Spleen (tissue), 11 donors: ENCODE data around the gene ARSG. TPM values are rescaled to one million over a fixed set of nuclear protein-coding genes. Genes with fewer than 3 reads are reported as not detected.

ENCODE experiments used
- DNase-seq: peaks from one replicate; pipeline ENCODE4 v3.0.0-alpha.2; 2020
- H3K27ac ChIP-seq, 8 donors: fragments of 200-600 bp; sonication (generic) in 7 of 8; 1 replicate in 4 of 8; 2 replicates in 4 of 8; pipeline versions ENCODE4 v1.5.0 to v1.8.0; 2016 to 2021; ENCODE audit warnings: inconsistent platforms in 4 of 8, mild to moderate bottlenecking in 4 of 8, moderate library complexity in 1 of 8
- H3K27me3 ChIP-seq, 7 donors: fragments of 200-600 bp; sonication (generic) in 6 of 7; replicated peaks in 1 of 7; 1 replicate in 4 of 7; 2 replicates in 3 of 7; pipeline versions ENCODE4 v1.5.0 to v1.8.0; 2016 to 2021; ENCODE audit warnings: inconsistent platforms in 3 of 7, mild to moderate bottlenecking in 1 of 7
- H3K36me3 ChIP-seq, 6 donors: fragments of 200-600 bp; sonication (generic) in 5 of 6; 1 replicate in 4 of 6; 2 replicates in 2 of 6; pipeline versions ENCODE4 v1.5.0 to v1.8.0; 2016 to 2021; ENCODE audit warnings: inconsistent platforms in 2 of 6
- H3K4me1 ChIP-seq, 6 donors: fragments of 200-600 bp; sonication (generic) in 5 of 6; 1 replicate in 3 of 6; 2 replicates in 3 of 6; pipeline versions ENCODE4 v1.5.0 to v1.8.0; 2016 to 2021; ENCODE audit warnings: inconsistent platforms in 3 of 6
- H3K4me3 ChIP-seq, 8 donors: fragments of 200-600 bp; sonication (generic) in 7 of 8; 1 replicate in 4 of 8; 2 replicates in 4 of 8; pipeline versions ENCODE4 v1.5.0 to v1.8.0; 2016 to 2021; ENCODE audit warnings: inconsistent platforms in 4 of 8, mild to moderate bottlenecking in 4 of 8, moderate library complexity in 2 of 8
- H3K9me3 ChIP-seq, 8 donors: fragments of 200-600 bp; sonication (generic) in 7 of 8; 1 replicate in 4 of 8; 2 replicates in 4 of 8; pipeline versions ENCODE4 v1.5.0 to v1.8.0; 2016 to 2021; ENCODE audit warnings: inconsistent platforms in 4 of 8
- POLR2A ChIP-seq, 3 donors: fragments of 450-650 bp; IDR thresholded peaks; one replicate each; pipeline ENCODE4 v1.5.1; 2017; ENCODE audit warnings: antibody characterized with exemption in 3 of 3, mild to moderate bottlenecking in 1 of 3
- POLR2AphosphoS5 ChIP-seq, 3 donors: sonication (generic); formaldehyde crosslinking; IDR thresholded peaks; one replicate each; pipeline ENCODE4 v1.5.1; 2017; ENCODE audit warnings: antibody characterized with exemption in 3 of 3
- WGBS, 5 donors: extraction: QIAGEN DNeasy Blood & Tissue Kit in 3 of 5; methylation state at CpG; one replicate each; pipeline versions ENCODE4 v1.1.5 to v1.1.7; 2013 to 2018; 5-methylcytosine and 5-hydroxymethylcytosine counted together
- intact Hi-C: fragments of 100-400 bp; cut with DNase I; formaldehyde crosslinking; loops from one replicate; pipeline ENCODE4 v1.15.0; 2023; ENCODE audit warnings: low total_unique reads
- polyA plus RNA-seq, 3 donors: library from polyadenylated mRNA; stranded (reverse); fragments of 200-250 nt; gene quantifications; one replicate each; pipeline ENCODE4 v1.2.1, GENCODE V29; 2013
- total RNA-seq, 7 donors: library from RNA; depleted of rRNA in 3 of 7; stranded (reverse); fragments of >200 nt in 3 of 7; fragmentation: NEBNext Ultra II Directional in 4 of 7; extraction: Animal tissue kit (Norgen Biotek cat#: 25700) in 4 of 7; gene quantifications; one replicate each; pipeline versions ENCODE4 v1.1.0 to v1.2.1, GENCODE V29; 2016 to 2021
- TF ChIP-seq, protein P1 (sequence below), 11 experiments: fragments of 200-600 bp in 7 of 11; fragments of 450-650 bp in 4 of 11; sonication (generic) in 4 of 11; IDR thresholded peaks in 8 of 11; conservative IDR thresholded peaks in 3 of 11; 1 replicate in 7 of 11; 2 replicates in 4 of 11; pipeline versions ENCODE4 v1.4.0 to v1.8.0; 2016 to 2021; ENCODE audit warnings: antibody characterized with exemption in 11 of 11, inconsistent platforms in 4 of 11, mild to moderate bottlenecking in 1 of 11
- donor health status: healthy with polysubstance abuse.
- donor health status: DM: no; HTN: no; CAD: no; lungs with moderate emphysema.
- donor health status: DM: no; HTN: no; CAD: no.
- donor health status: Bipolar disorder and iron deficiency.
- donor health status: healthy.
- donor health status: DM: no; HTN: no; CAD: no.
- donor health status: DM: yes; HTN: yes; CAD: no.

The ARSG gene
- total and polyA plus RNA-seq, 10 donors, result 1.5 to 24.3 (median 14.2) TPM

GRCh38 chr17:68385490-68386215 lies 94.4 kb downstream of the ARSG start:
- Histone ChIP-seq H3K27ac (no peak overlapping the region), H3K4me1 (peaks cover 9 to 29% (median 16%) of the 10 kb centered on the region in 6 donors), H3K36me3 (no peaks in the 10 kb centered on the region), H3K27me3 (no peaks in the 10 kb centered on the region), H3K4me3 (no peak overlapping the region), H3K9me3 (no peaks in the 10 kb centered on the region)
- no peak for DNase-seq
- TF ChIP-seq POLR2AphosphoS5 (IDR thresholded peaks at IDR 0.05), result no peak
- TF ChIP-seq, protein P1, sequence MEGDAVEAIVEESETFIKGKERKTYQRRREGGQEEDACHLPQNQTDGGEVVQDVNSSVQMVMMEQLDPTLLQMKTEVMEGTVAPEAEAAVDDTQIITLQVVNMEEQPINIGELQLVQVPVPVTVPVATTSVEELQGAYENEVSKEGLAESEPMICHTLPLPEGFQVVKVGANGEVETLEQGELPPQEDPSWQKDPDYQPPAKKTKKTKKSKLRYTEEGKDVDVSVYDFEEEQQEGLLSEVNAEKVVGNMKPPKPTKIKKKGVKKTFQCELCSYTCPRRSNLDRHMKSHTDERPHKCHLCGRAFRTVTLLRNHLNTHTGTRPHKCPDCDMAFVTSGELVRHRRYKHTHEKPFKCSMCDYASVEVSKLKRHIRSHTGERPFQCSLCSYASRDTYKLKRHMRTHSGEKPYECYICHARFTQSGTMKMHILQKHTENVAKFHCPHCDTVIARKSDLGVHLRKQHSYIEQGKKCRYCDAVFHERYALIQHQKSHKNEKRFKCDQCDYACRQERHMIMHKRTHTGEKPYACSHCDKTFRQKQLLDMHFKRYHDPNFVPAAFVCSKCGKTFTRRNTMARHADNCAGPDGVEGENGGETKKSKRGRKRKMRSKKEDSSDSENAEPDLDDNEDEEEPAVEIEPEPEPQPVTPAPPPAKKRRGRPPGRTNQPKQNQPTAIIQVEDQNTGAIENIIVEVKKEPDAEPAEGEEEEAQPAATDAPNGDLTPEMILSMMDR (IDR thresholded peaks at IDR 0.05 in 8 of 11, conservative IDR thresholded peaks at IDR 0.05 in 3 of 11), result no peak
- no peak for TF ChIP-seq POLR2A (IDR thresholded peaks at IDR 0.05)
- intact Hi-C loops, result no loop called here
- 91 to 95% (median 94%) methylated on average over 7 to 8 of the region's 8 CpGs for WGBS, 5 donors

- Histone ChIP-seq H3K36me3 (no peaks in the 10 kb centered on the region), H3K27ac (no peak overlapping the region), H3K9me3 (no peaks in the 10 kb centered on the region), H3K27me3 (no peaks in the 10 kb centered on the region), H3K4me1 (peaks cover 9 to 25% (median 16%) of the 10 kb centered on the region in 6 donors), H3K4me3 (no peak overlapping the region)
- intact Hi-C loops, result no loop called here
- no peak for DNase-seq
- no peak for TF ChIP-seq POLR2AphosphoS5 (IDR thresholded peaks at IDR 0.05)
- TF ChIP-seq, protein P1 (IDR thresholded peaks at IDR 0.05 in 8 of 11, conservative IDR thresholded peaks at IDR 0.05 in 3 of 11), result no peak
- no peak for TF ChIP-seq POLR2A (IDR thresholded peaks at IDR 0.05)
- WGBS, 5 donors, result 89 to 93% (median 92%) methylated on average over 6 of the region's 6 CpGs
These were observed 96.3 kb downstream of the ARSG start for GRCh38 chr17:68387435-68388218.

DNA sequence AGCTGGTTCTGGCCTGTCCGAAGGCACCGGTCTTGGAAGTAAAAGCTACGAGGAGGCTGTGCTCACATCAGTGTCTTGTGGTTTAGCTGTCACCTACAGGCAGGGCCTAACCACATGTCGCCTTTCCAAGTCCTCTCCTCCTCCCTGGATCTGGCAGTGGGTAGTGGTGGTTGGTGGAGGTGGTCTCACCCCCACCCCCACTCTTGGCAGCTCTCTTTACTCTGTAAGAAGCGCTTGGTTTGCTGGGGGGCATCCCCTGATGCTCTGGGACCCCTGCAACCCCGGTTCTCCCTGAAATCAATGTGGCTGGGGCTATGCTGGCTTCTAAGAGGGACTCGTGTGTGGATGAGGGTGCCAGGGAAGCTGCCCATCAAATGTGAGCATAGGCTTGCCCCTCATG lies 97.7 kb downstream of the ARSG start:
- Histone ChIP-seq H3K36me3 (no peaks in the 10 kb centered on the region), H3K4me3 (no peak overlapping the region), H3K9me3 (peaks cover 0 to 1% (median 0%) of the 10 kb centered on the region in 8 donors), H3K4me1 (peaks cover 5 to 11% (median 5%) of the 10 kb centered on the region in 6 donors), H3K27me3 (no peaks in the 10 kb centered on the region), H3K27ac (no peak overlapping the region)
- 70 to 98% (median 85%) methylated on average over 6 to 7 of the region's 7 CpGs for WGBS, 5 donors
- TF ChIP-seq POLR2A (IDR thresholded peaks at IDR 0.05) (no peak), POLR2AphosphoS5 (IDR thresholded peaks at IDR 0.05) (no peak)
- TF ChIP-seq, protein P1 (IDR thresholded peaks at IDR 0.05 in 8 of 11, conservative IDR thresholded peaks at IDR 0.05 in 3 of 11), result no peak
- DNase-seq, result no peak
- intact Hi-C loops, result no loop called here
